Gastrocnemius medialis (tissue), 4 donors: ENCODE measurements around the gene CLSTN2.

Experiments used
- CTCF ChIP-seq, 5 experiments: fragments of 450-650 bp in 3 of 5; fragments of 200-600 bp in 2 of 5; sonication (generic) in 2 of 5; IDR thresholded peaks in 4 of 5; conservative IDR thresholded peaks in 1 of 5; 1 replicate in 4 of 5; 2 replicates in 1 of 5; pipeline ENCODE4 v1.5.1; 2016 to 2019; ENCODE audit warnings: antibody characterized with exemption in 5 of 5, mild to moderate bottlenecking in 3 of 5, moderate library complexity in 3 of 5
- POLR2A ChIP-seq, 2 donors: fragments of 450-650 bp; IDR thresholded peaks; one replicate each; pipeline ENCODE4 v1.6.1; 2017; ENCODE audit warnings: antibody characterized with exemption in 2 of 2, mild to moderate bottlenecking in 2 of 2, moderate library complexity in 2 of 2

- no peak for TF ChIP-seq CTCF (IDR thresholded peaks at IDR 0.05 in 4 of 5, conservative IDR thresholded peaks at IDR 0.05 in 1 of 5)
- no peak for TF ChIP-seq POLR2A (IDR thresholded peaks at IDR 0.05)
Measured at GRCh38 chr3:140470211-140470610, 535.2 kb downstream of the CLSTN2 start.
